Stimulated activated naive CD8-positive, alpha-beta T cell treated with anti-CD3 and anti-CD28 coated beads, Interleukin-15, Interleukin-2, amounts not matched to agents 100 ng/mL and 50 ng/mL, for 24 hours (primary cell): Measurements from ENCODE around the gene ASTN2.

Experiments
- H3K27ac Mint-ChIP-seq: one replicate; pipeline ENCODE4 v1.8.0; 2021; ENCODE audit warnings: mild to moderate bottlenecking, mixed read lengths
- H3K27me3 Mint-ChIP-seq: one replicate; pipeline ENCODE4 v1.8.0; 2021; ENCODE audit warnings: mixed read lengths
- H3K36me3 Mint-ChIP-seq: one replicate; pipeline ENCODE4 v1.8.0; 2021; ENCODE audit warnings: low read depth, mixed read lengths
- H3K4me1 Mint-ChIP-seq: one replicate; pipeline ENCODE4 v1.8.0; 2021; ENCODE audit warnings: low read depth, mixed read lengths
- H3K4me3 Mint-ChIP-seq: one replicate; pipeline ENCODE4 v1.8.0; 2021; ENCODE audit warnings: mild to moderate bottlenecking, mixed read lengths
- H3K9me3 Mint-ChIP-seq: one replicate; pipeline ENCODE4 v1.8.0; 2021; ENCODE audit warnings: mixed read lengths

The ASTN2 gene

GRCh38 chr9:117000196-117000723, 414.6 kb downstream of the ASTN2 start:
- Mint-ChIP-seq H3K27me3 (no peaks in the 10 kb centered on the region), H3K9me3 (peaks cover 17% of the 10 kb centered on the region), H3K27ac (no peak overlapping the region), H3K4me3 (no peak overlapping the region), H3K4me1 (no peaks in the 10 kb centered on the region), H3K36me3 (no peaks in the 10 kb centered on the region)

- H3K27me3 Mint-ChIP-seq: no peaks in the 10 kb centered on the region
- no peaks in the 10 kb centered on the region for H3K36me3 Mint-ChIP-seq
- peaks cover 13% of the 10 kb centered on the region for H3K9me3 Mint-ChIP-seq
- no peak overlapping the region for H3K27ac Mint-ChIP-seq
- H3K4me1 Mint-ChIP-seq: no peaks in the 10 kb centered on the region
- H3K4me3 Mint-ChIP-seq: no peak overlapping the region
These were observed 416.6 kb downstream of the ASTN2 start for GRCh38 chr9:116998305-116998704.

GRCh38 chr9:116992865-116993264, 422.0 kb downstream of the ASTN2 start:
- Mint-ChIP-seq H3K4me1 (no peaks in the 10 kb centered on the region), H3K27me3 (peaks cover 2% of the 10 kb centered on the region), H3K9me3 (peaks cover 6% of the 10 kb centered on the region), H3K27ac (no peak overlapping the region), H3K4me3 (no peak overlapping the region), H3K36me3 (no peaks in the 10 kb centered on the region)

GRCh38 chr9:116991051-116991450, 423.8 kb downstream of the ASTN2 start:
- Mint-ChIP-seq H3K27me3 (peaks cover 2% of the 10 kb centered on the region), H3K27ac (no peak overlapping the region), H3K4me3 (no peak overlapping the region), H3K4me1 (no peaks in the 10 kb centered on the region), H3K9me3 (peaks cover 3% of the 10 kb centered on the region), H3K36me3 (no peaks in the 10 kb centered on the region)

- H3K9me3 Mint-ChIP-seq: peaks cover 3% of the 10 kb centered on the region
- no peaks in the 10 kb centered on the region for H3K36me3 Mint-ChIP-seq
- no peak overlapping the region for H3K4me3 Mint-ChIP-seq
- no peak overlapping the region for H3K27ac Mint-ChIP-seq
- no peaks in the 10 kb centered on the region for H3K4me1 Mint-ChIP-seq
- H3K27me3 Mint-ChIP-seq: peaks cover 2% of the 10 kb centered on the region
These were observed 424.3 kb downstream of the ASTN2 start for GRCh38 chr9:116990592-116990991.

GRCh38 chr9:116987721-116988485, 427.0 kb downstream of the ASTN2 start:
- H3K9me3 Mint-ChIP-seq: peaks cover 3% of the 10 kb centered on the region
- no peaks in the 10 kb centered on the region for H3K4me1 Mint-ChIP-seq
- no peak overlapping the region for H3K27ac Mint-ChIP-seq
- no peaks in the 10 kb centered on the region for H3K36me3 Mint-ChIP-seq
- peaks cover 2% of the 10 kb centered on the region for H3K27me3 Mint-ChIP-seq
- no peak overlapping the region for H3K4me3 Mint-ChIP-seq

GRCh38 chr9:116986015-116986414, 428.8 kb downstream of the ASTN2 start:
- Mint-ChIP-seq H3K4me3 (no peak overlapping the region), H3K27me3 (peaks cover 2% of the 10 kb centered on the region), H3K36me3 (no peaks in the 10 kb centered on the region), H3K27ac (no peak overlapping the region), H3K9me3 (peaks cover 3% of the 10 kb centered on the region), H3K4me1 (no peaks in the 10 kb centered on the region)

GRCh38 chr9:116985596-116985995, 429.3 kb downstream of the ASTN2 start:
- H3K36me3 Mint-ChIP-seq: no peaks in the 10 kb centered on the region
- no peaks in the 10 kb centered on the region for H3K4me1 Mint-ChIP-seq
- no peak overlapping the region for H3K27ac Mint-ChIP-seq
- H3K9me3 Mint-ChIP-seq: peaks cover 3% of the 10 kb centered on the region
- no peak overlapping the region for H3K4me3 Mint-ChIP-seq
- peaks cover 2% of the 10 kb centered on the region for H3K27me3 Mint-ChIP-seq

GRCh38 chr9:116984111-116984510, 430.7 kb downstream of the ASTN2 start:
- Mint-ChIP-seq H3K4me3 (no peak overlapping the region), H3K36me3 (no peaks in the 10 kb centered on the region), H3K9me3 (peaks cover 3% of the 10 kb centered on the region), H3K27ac (no peak overlapping the region), H3K27me3 (no peaks in the 10 kb centered on the region), H3K4me1 (no peaks in the 10 kb centered on the region)

GRCh38 chr9:116980582-116981120, 434.2 kb downstream of the ASTN2 start:
- no peaks in the 10 kb centered on the region for H3K27me3 Mint-ChIP-seq
- H3K4me1 Mint-ChIP-seq: no peaks in the 10 kb centered on the region
- no peaks in the 10 kb centered on the region for H3K36me3 Mint-ChIP-seq
- H3K9me3 Mint-ChIP-seq: no peaks in the 10 kb centered on the region
- no peak overlapping the region for H3K4me3 Mint-ChIP-seq
- H3K27ac Mint-ChIP-seq: no peak overlapping the region

GRCh38 chr9:116979456-116979855, 435.4 kb downstream of the ASTN2 start:
- H3K27me3 Mint-ChIP-seq: no peaks in the 10 kb centered on the region

GRCh38 chr9:116978155-116978554, 436.7 kb downstream of the ASTN2 start:
- Mint-ChIP-seq H3K9me3 (no peaks in the 10 kb centered on the region), H3K27me3 (no peaks in the 10 kb centered on the region), H3K27ac (no peak overlapping the region), H3K36me3 (no peaks in the 10 kb centered on the region), H3K4me3 (no peak overlapping the region), H3K4me1 (no peaks in the 10 kb centered on the region)

More at GRCh38 chr9:116979456-116979855, 435.4 kb downstream of the ASTN2 start:
- H3K4me3 Mint-ChIP-seq: no peak overlapping the region
- H3K36me3 Mint-ChIP-seq: no peaks in the 10 kb centered on the region
- H3K9me3 Mint-ChIP-seq: no peaks in the 10 kb centered on the region
- H3K4me1 Mint-ChIP-seq: no peaks in the 10 kb centered on the region
- no peak overlapping the region for H3K27ac Mint-ChIP-seq

GRCh38 chr9:116975126-116975525, 439.7 kb downstream of the ASTN2 start:
- Mint-ChIP-seq H3K4me3 (no peak overlapping the region), H3K27ac (no peak overlapping the region), H3K27me3 (no peaks in the 10 kb centered on the region), H3K4me1 (no peaks in the 10 kb centered on the region), H3K9me3 (no peaks in the 10 kb centered on the region), H3K36me3 (no peaks in the 10 kb centered on the region)

- Mint-ChIP-seq H3K4me1 (no peaks in the 10 kb centered on the region), H3K4me3 (no peak overlapping the region), H3K9me3 (peaks cover 14% of the 10 kb centered on the region), H3K36me3 (no peaks in the 10 kb centered on the region), H3K27me3 (peaks cover 8% of the 10 kb centered on the region), H3K27ac (no peak overlapping the region)
These were observed 448.7 kb downstream of the ASTN2 start for GRCh38 chr9:116966199-116966598.

- H3K9me3 Mint-ChIP-seq: peaks cover 14% of the 10 kb centered on the region
- no peak overlapping the region for H3K4me3 Mint-ChIP-seq
- H3K4me1 Mint-ChIP-seq: no peaks in the 10 kb centered on the region
- H3K27me3 Mint-ChIP-seq: peaks cover 8% of the 10 kb centered on the region
- H3K36me3 Mint-ChIP-seq: no peaks in the 10 kb centered on the region
- H3K27ac Mint-ChIP-seq: no peak overlapping the region
These were observed 450.6 kb downstream of the ASTN2 start for GRCh38 chr9:116964258-116964657.
